22Rv1 (cell line): Measurements from ENCODE around the gene FYN.

ENCODE experiments used
- H3K27ac ChIP-seq: fragments of 450-650 bp; 2 replicates; pipeline ENCODE4 v1.5.1; 2017
- ZFX ChIP-seq: fragments of 450-650 bp; IDR thresholded peaks from 2 replicates; pipeline ENCODE4 v1.6.1; 2017; ENCODE audit warnings: antibody characterized with exemption, borderline replicate concordance
- TF ChIP-seq, protein P1 (sequence below): fragments of 450-650 bp; IDR thresholded peaks from 2 replicates; pipeline ENCODE4 v1.5.1; 2017; ENCODE audit warnings: mild to moderate bottlenecking

The FYN gene

DNA sequence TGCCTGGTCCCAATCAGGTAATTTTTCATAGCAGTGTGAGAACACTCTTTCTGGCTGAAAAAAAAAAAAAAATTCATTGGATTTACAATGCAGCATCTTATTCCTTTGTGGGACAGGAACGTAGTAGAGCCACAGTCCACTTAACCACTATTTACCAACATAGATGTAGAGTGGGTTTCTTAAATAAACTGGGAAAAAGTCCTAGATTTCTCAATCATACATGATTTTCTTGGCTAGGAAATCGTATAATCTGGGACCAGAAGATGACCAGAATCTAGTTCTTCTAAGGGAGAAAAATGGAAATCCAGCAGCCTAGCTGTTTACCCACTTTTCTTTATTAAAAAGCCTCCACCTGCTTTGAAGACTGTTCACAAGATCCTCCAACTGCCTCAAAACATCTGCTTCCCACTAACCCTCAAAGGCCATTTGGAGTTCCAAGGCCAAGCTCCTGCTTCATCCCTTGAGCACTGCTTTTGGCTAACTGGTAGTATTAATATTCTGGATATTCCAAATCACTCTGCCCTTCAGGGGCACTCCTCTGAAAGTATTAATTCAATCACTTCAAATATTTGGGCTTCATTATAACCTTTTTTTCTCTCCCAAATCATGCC, 70.4 kb downstream of the FYN start:
- TF ChIP-seq, protein P1, sequence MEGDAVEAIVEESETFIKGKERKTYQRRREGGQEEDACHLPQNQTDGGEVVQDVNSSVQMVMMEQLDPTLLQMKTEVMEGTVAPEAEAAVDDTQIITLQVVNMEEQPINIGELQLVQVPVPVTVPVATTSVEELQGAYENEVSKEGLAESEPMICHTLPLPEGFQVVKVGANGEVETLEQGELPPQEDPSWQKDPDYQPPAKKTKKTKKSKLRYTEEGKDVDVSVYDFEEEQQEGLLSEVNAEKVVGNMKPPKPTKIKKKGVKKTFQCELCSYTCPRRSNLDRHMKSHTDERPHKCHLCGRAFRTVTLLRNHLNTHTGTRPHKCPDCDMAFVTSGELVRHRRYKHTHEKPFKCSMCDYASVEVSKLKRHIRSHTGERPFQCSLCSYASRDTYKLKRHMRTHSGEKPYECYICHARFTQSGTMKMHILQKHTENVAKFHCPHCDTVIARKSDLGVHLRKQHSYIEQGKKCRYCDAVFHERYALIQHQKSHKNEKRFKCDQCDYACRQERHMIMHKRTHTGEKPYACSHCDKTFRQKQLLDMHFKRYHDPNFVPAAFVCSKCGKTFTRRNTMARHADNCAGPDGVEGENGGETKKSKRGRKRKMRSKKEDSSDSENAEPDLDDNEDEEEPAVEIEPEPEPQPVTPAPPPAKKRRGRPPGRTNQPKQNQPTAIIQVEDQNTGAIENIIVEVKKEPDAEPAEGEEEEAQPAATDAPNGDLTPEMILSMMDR = no peak
- no peak for TF ChIP-seq ZFX
- H3K27ac ChIP-seq = no peak overlapping the region

DNA sequence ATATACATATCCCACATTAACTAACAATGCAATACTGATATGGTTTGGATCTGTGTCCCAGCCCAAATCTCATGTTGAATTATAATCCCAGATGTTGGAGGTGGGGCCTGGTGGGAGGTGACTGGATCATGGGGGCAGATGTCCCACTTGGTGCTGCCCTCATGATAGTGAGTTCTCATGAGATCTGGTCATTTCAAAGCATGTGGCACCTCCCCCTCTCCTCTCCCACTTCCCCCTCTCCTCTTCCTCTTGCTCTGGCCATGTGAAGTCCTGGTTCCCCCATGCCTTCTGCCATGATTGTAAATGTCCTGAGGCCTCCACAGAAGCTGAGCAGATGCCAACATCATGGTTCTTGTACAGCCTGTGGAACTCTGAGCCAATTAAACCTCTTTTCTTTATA, 71.2 kb downstream of the FYN start:
- no peak overlapping the region for H3K27ac ChIP-seq
- TF ChIP-seq, protein P1 = no peak
- no peak for TF ChIP-seq ZFX

DNA sequence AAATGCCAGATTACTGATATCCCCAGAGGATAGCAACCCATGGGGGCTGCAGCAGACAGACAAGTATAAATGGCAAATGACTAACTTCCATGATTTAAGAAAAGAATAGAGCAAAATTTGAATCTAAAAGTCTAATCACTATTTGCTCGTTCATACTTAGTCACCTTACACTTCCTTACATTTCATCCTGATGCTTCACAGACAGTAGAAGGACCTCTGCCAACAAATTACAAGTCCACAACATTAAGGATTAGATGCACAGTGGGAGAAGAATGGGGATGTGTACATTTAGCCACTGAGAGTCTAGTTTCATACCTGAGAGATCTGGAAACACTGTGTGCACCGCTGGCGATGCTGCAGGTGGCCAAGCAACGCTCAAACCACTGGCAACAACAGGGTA, 72.4 kb downstream of the FYN start:
- H3K27ac ChIP-seq = no peak overlapping the region
- TF ChIP-seq, protein P1 = no peak
- no peak for TF ChIP-seq ZFX

DNA sequence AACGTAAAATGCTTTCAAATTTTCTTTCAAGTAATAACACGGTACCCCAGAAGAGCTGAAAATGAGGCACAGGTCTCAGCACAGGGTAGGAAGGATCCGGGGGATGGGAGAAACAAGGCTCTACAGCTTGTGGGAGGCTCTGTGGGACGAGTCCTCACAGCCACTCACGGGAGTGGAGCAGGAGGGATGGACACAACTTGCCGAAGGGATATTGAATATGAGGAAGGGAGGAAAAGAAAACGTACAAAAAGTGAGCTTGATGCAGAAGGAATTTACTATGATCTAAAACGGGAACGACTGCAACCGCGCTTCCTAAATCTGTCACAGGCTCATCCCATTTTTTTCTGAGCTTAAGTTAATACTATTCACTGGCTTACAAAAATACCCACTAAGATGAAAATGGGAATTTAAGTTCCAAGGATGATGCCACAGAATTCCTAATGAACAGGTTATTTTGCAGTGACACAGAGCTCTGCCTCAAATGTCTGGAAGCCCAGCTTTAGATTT, 72.9 kb downstream of the FYN start:
- H3K27ac ChIP-seq = no peak overlapping the region
- no peak for TF ChIP-seq ZFX
- TF ChIP-seq, protein P1 = no peak

DNA sequence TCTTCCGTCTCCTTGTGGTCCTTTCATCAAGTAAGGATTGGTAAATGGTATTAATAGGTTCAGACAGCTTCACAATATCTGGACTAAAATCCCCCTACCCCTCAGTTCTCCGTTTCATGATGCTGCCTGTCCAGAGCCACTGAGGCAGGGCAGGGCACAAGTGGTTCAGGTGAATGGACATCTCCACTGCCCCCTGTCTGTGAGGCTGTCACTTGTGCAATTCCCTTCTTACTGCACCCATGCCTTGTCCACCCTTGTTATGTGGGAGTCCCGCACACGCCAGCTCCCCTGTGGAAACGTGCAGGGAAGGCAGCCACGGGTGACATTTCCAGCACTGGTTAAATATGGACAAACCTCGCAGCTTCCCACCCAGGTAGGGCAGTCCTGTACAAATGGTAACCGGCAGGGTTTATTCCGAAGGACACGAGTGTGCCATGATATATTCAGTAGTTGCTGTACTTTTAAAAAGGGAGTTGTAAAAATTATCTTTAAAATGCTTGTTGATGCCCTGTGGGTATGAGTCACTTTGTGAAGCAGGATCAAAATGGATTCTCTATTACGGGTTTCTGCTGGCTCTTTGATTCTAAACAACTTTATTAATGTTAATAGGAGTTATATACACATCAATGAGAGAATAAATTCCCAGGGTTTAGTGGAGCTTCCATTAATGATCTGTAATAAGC, 73.5 kb downstream of the FYN start:
- TF ChIP-seq, protein P1 = peak; percentile 28
- TF ChIP-seq ZFX = no peak
- H3K27ac ChIP-seq = no peak overlapping the region

DNA sequence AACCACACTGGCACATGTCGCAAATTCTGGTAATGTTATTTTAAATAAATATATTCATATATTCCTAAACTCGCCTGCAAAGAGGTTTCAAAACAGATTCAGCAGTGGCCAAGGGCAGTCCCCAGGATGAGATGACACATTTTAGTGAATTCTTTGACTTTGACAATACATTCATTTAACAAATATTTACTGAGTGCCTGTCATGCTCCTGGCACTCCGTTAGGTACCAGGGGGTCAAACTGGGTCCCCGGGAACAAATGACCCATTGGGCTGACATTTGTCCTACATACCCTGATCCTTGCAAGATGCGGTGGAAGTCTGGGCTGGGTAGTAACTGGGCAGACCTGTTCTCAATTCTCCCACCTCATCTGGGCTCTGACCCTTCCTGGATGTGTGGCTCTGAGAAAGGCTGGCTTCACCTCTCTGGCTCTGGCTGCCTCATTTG, 74.9 kb downstream of the FYN start:
- TF ChIP-seq, protein P1 = no peak
- no peak for TF ChIP-seq ZFX

DNA sequence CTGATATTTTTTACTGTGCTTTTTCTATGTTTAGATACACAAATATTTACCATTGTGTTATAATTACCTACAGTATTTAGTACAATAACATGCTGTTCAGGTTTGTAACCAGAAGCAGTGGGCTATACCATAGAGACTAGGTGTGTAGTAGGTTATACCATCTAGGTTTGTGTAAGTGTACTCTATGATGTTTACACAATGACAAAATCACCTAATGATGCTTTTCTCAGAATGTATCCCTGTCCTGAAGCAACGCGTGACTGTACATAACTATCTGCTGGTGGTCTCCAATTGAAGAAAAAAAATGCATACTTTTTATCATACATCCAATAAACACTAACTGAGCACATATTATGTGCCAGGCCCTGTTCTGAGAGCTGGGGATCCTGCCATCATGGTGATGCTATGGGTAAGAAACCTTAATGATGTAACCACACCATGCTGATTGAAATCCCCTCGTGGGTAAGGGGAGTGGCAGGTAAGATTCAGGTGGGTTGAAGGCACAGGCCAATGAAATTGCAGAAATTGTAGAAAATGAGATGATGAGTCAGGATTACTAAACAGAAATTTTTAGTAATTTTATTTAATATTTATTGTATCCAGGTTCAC, 76.8 kb downstream of the FYN start:
- TF ChIP-seq, protein P1 = no peak
- TF ChIP-seq ZFX = no peak
- H3K27ac ChIP-seq = no peak overlapping the region

More for the DNA sequence above, 74.9 kb downstream of the FYN start:
- no peak overlapping the region for H3K27ac ChIP-seq
